GM21360 (cell line): Measurements from ENCODE around the gene CLPTM1.

ENCODE experiments used
- ATAC-seq: cut with Tn5 transposase; IDR thresholded peaks from one replicate; pipeline ENCODE4 v1.9.1; 2021; ENCODE audit warnings: mild to moderate bottlenecking, moderate library complexity; ENCODE audit not compliant: unreplicated experiment

The CLPTM1 gene

GRCh38 chr19:45005787-45006186 is 50.6 kb downstream of the CLPTM1 start:
- ATAC-seq: no peak

DNA sequence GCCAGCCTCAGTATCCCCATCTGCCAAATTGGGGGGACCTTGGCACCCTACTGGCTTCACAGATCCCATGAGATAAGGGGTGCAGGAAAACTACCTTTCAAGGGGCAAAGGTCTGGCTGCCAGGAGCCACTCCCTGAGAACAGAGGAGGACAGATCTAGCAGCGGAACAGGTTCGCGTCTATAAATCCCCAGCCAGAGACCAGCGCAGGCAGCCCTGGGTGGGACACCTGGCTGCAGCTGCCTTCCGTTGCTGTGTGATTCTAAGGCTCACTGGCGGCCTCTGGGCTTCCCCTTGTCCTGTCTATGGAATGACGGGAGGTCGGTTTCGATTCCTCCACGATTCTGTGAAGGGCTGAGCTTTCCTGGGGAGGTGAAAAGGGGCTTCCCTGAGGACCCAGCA is 53.4 kb downstream of the CLPTM1 start:
- ATAC-seq: no peak

DNA sequence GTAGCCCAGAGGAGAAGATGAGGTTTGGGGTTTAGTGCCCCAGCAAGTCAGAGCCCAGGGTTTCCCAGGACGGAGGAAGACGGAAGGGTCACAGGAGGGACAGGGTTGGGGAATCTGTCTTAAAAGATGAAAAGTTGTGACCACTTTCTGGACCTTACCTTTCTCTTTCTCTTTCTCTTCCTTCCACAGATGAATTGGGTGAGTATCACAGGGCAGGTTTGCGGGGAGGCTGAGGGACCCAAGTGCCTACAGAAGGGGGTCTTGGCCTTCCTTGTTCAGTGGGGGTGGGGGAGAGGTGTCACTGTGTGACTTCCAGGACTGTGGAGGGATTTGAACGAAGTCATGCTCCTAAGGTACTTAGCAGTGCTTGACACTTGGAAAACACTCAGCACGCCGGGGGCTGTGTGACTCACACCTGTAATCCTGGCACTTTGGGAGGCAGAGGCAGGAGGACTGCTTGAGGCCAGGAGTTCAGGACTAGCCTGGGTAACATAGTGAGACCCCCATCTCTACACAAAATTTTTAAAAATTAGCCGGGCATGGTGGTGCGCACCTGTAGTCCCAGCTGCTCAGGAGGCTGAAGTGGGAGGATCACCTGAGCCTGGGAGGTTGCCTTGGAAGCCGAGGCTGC is 54.6 kb downstream of the CLPTM1 start:
- no peak for ATAC-seq

DNA sequence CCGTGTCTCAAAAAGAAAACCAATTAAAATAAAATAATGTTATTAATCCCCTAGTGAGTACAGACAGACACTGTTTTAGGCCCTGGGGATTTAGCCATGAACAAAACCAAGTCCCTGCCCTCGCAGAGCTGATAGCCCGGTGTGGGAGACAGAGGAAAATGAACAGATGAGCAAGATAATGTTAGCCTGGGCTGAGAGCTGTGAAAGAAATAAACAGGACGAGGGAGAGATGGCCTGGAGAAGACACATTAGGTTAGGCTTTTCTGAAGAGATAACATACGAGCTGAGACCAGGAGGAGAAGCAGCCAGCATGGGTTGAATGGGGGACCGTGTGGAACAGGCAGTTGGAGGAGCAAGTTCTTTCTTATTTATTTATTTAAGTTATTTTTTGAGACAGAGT is 55.1 kb downstream of the CLPTM1 start:
- no peak for ATAC-seq

GRCh38 chr19:45011959-45012358 is 56.8 kb downstream of the CLPTM1 start:
- no peak for ATAC-seq

DNA sequence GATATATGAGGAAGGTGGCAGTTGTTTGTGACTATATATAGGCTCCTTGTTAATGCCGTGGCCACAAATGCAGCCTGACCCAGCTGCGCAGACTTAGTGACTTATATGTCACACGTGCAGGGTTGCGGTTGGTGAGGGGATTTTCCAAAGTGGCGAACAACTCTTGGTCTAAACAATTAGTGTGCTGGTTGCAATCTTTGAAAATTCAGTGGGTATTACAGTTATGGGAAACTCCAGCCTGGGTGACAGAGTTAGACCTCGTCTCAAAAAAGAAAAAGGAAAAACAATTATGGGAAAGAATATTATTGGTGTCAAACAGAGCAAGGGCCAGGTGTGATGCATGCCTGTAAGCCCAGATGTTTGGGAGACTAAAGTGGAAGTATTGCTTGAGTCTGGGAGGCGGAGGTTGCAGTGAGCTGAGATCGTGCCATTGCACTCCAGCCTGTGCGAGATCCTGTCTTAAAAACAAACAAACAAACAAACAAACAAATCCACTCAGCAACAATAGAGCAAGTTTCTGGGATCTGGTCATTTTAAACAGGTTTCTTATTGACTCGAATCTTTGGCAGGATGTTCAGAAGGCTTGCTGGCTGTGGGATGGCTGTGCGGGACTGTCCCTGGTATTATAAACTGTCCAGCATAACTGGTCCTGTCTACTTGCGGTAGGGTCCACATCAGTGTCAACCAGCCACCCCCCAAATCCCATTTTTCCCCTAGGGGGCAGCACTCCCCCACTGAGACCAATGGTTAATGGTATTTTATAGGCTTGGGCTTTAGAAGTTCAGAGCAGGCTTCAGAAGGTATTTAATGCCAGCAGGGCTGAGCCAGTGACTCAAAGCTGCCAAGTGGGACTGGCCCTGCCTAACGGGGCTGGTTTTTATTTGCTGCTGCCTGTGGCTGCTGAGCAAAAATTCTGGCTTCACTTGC is 61.5 kb downstream of the CLPTM1 start:
- ATAC-seq: peak; percentile 68

GRCh38 chr19:45019187-45019586 is 64.0 kb downstream of the CLPTM1 start:
- no peak for ATAC-seq

DNA sequence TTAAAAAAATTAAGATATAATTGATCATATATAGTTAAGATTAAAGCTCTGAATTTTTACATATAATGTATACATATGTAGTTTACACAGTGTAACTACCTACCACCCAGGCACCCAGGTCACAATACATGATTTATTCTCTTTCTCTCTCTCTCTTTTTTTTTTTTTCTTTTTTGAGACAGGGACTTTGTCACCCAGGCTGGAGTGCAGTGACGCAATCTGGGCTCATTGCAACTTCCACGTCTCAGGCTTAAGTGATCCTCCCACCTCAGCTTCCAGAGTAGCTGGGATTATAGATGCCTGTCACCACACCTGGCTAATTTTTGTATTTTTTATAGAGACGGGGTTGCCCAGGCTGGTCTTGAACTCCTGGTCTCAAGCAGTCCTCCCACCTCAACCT is 64.9 kb downstream of the CLPTM1 start:
- ATAC-seq: no peak

DNA sequence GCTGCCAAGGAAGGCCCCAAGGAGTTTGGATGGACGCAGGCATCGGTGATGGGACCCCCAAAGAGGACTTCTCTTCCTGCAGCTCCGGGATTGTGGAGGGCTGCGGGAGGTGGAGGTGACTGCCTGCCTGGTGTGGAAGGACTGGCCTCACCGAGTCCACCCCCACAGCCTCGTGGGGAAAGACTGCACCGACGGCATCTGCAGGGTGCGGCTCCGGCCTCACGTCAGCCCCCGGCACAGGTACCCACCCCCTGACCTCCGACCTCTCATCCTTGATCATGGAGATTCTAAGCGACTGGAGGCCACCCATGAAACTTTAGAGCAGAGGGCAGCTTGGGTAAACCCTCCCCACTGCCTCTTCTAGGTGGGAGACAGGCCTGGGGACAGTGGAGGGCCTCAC is 66.8 kb downstream of the CLPTM1 start:
- ATAC-seq: no peak

GRCh38 chr19:45023048-45023447 is 67.9 kb downstream of the CLPTM1 start:
- ATAC-seq: no peak

GRCh38 chr19:45025264-45025663 is 70.1 kb downstream of the CLPTM1 start:
- ATAC-seq: no peak

- no peak for ATAC-seq
Measured at GRCh38 chr19:45027371-45027770, 72.2 kb downstream of the CLPTM1 start.

DNA sequence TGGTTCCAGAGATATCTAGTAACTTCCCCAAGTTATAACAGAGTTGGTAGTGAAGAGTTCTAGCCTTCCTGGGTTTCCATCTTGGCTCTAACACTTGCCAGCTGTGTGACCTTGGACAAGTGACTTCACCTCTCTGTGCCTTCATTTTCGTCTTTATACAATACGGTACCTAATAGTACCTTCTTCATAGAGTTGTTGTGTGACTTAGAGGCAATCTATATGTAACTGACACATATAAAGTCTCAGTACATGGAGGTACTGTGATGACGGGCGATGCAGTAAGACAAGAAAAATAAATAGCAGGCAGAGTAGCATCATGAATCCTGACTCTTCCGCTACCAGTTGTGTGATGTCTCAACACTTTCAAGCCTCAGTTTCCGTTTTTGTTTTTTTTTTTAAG is 75.6 kb downstream of the CLPTM1 start:
- no peak for ATAC-seq

- no peak for ATAC-seq
Measured at GRCh38 chr19:45032421-45032820, 77.2 kb downstream of the CLPTM1 start.

DNA sequence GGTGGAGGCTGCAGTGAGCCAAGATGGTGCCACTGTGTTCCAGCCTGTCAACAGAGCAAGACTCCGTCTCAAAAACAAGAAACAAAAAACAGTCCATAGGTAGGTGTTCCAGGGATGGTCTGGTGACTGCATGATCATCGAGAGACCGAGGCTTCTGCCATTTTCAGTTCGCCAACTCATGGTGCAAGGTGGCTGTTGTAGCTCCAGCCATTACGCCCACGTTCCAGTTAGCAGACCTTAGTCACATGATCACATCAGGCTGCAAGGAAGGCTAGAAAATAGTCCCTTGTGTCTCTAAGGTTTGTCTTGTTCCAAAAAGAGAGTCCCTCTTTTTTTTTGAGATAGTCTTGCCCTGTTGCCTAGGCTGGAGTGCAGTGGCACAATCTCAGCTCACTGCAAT is 80.6 kb downstream of the CLPTM1 start:
- ATAC-seq: no peak

DNA sequence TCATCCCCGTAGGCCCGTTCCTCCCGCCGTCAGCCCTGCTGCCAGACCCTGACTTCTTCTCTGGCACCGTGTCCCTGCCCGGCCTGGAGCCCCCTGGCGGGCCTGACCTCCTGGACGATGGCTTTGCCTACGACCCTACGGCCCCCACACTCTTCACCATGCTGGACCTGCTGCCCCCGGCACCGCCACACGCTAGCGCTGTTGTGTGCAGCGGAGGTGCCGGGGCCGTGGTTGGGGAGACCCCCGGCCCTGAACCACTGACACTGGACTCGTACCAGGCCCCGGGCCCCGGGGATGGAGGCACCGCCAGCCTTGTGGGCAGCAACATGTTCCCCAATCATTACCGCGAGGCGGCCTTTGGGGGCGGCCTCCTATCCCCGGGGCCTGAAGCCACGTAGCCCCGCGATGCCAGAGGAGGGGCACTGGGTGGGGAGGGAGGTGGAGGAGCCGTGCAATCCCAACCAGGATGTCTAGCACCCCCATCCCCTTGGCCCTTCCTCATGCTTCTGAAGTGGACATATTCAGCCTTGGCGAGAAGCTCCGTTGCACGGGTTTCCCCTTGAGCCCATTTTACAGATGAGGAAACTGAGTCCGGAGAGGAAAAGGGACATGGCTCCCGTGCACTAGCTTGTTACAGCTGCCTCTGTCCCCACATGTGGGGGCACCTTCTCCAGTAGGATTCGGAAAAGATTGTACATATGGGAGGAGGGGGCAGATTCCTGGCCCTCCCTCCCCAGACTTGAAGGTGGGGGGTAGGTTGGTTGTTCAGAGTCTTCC is 82.4 kb downstream of the CLPTM1 start:
- no peak for ATAC-seq

DNA sequence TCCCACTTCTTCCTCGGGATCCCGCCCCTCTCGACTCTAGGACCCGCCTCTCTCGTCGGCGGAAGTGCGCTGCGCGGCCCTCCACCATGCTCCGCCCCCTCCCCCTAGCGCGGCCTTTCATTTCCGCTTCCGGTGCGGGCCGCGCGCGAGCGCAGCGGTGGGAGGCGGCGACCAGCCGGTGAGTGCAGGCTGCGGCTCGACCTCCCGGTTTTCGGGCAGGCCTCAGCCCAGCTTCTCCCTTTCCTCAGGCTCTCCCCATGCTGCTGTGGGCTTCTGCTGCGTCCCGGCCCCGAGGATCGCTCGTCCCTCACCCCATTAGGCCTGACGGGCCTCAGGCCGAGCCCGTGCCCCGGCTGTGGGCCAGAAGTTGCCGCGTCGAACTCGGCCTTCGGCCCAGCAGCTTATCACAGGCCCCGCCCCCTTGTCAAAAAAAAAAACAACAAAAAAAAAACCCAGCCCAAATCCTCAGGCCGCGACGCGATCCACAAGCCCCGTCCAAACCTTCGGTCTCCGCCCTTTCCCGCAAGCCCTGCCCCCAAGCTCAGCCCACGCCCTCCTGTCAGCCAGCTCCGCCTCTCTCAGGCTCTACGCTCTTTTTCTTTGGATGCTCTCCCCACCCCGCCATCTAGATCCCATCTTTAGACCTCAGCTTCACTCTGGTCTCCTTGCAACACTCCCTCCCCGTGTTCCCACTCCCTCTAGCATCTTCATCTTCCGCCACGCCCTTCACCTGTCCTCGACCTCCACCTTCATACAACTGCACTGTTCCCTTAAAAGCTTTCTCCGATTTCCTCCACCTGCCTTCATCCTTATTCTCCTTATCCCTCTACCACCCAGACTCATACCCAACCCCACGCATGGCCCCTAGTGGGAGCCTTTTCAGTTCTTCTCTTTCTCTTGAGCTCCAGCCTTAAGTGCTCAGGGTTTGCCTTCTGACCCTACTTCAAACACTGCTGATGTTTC is 84.0 kb downstream of the CLPTM1 start, which contains the start of gene CLASRP:
CLASRP (plus strand) TSS at position 115 of the 963 bp plus-strand sequence. CDS start 1,168 bp downstream, outside the sequence.
- peak; percentile 83 for ATAC-seq

DNA sequence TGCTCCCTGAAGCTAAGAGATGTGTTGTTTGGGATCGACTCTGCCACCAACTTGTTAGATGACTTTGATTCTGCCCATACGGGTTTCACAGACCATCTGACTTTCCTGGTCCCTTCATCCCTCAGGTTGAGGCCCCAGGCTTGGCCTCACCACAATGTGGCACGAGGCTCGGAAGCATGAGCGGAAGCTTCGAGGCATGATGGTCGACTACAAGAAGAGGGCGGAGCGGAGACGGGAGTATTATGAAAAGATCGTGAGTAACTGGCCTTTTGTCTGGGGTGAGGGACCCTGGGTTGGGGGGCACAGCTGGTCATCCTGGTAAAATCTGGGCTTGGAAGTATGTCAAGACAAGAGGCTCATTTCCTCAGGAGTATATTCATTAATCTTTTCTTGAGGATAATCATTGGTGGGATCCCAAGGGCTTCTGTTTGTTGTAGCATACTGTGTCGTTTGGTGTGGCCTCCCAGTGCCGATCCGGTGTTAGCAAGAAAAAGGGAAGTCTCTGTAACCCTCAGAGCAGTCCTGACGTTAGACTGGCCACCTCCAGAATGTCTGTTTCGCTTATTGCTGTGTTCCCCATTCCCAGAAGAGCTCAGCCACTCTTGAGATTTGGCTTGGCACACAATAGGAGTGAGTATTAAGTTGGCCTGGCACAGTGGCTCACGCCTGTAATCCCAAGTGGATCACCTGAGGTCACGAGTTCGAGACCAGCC is 85.0 kb downstream of the CLPTM1 start:
- no peak for ATAC-seq

GRCh38 chr19:45041125-45041524 is 85.9 kb downstream of the CLPTM1 start:
- ATAC-seq: no peak
